Activated naive CD8-positive, alpha-beta T cell treated with anti-CD3 and anti-CD28 coated beads for 36 hours (primary cell): ENCODE data around the gene RPS16. TPM values are rescaled to one million over a fixed set of nuclear protein-coding genes. Genes with fewer than 3 reads are reported as not detected.
"Not testable (repeated sequence)": the region's sequence is repeated elsewhere in the genome, so short reads cannot be mapped to it uniquely, and the experiment has no call there.

ENCODE experiments used
- DNase-seq: peaks from one replicate; pipeline ENCODE4 v3.0.0; 2021
- H3K27ac Mint-ChIP-seq: one replicate; pipeline ENCODE4 v1.8.0; 2022; ENCODE audit warnings: mild to moderate bottlenecking, moderate library complexity, mixed read lengths
- H3K27me3 Mint-ChIP-seq: one replicate; pipeline ENCODE4 v1.8.0; 2022; ENCODE audit warnings: mild to moderate bottlenecking, mixed read lengths
- H3K36me3 Mint-ChIP-seq: one replicate; pipeline ENCODE4 v1.8.0; 2021; ENCODE audit warnings: mild to moderate bottlenecking, mixed read lengths
- H3K4me1 Mint-ChIP-seq: one replicate; pipeline ENCODE4 v1.8.0; 2021; ENCODE audit warnings: mixed read lengths
- H3K4me3 Mint-ChIP-seq: one replicate; pipeline ENCODE4 v1.8.0; 2022; ENCODE audit warnings: mild to moderate bottlenecking, moderate library complexity, mixed read lengths
- H3K9me3 Mint-ChIP-seq: one replicate; pipeline ENCODE4 v1.8.0; 2022; ENCODE audit warnings: mixed read lengths
- total RNA-seq, 2 experiments: library from RNA; stranded (reverse); gene quantifications; one replicate each; pipeline ENCODE4 v1.2.3, GENCODE V29; 2021

RPS16 gene
- total RNA-seq, result 1,000 to 10,000 TPM; 3,164 to 3,181 TPM

GRCh38 chr19:39435499-39436349, at the start of gene RPS16:
Gene RPS16 (minus strand): TSS chr19:39435949. CDS start chr19:39435895, 54 bp downstream.
- H3K9me3 Mint-ChIP-seq, result no peaks in the 10 kb centered on the region
- peaks cover 9% of the 10 kb centered on the region for H3K27me3 Mint-ChIP-seq
- H3K4me1 Mint-ChIP-seq, result peaks cover 44% of the 10 kb centered on the region
- H3K4me3 Mint-ChIP-seq, result peak within 1 kb of the TSS; percentile 100
- peak within 1 kb of the TSS; percentile 100 for H3K27ac Mint-ChIP-seq
- H3K36me3 Mint-ChIP-seq, result peaks cover 36% of the 10 kb centered on the region
- peak; percentile 99 for DNase-seq

GRCh38 chr19:39483141-39483540, 47.4 kb upstream of the RPS16 start:
- Mint-ChIP-seq H3K27ac (peak overlapping the region; percentile 29), H3K36me3 (peaks cover 17% of the 10 kb centered on the region), H3K9me3 (no peaks in the 10 kb centered on the region), H3K4me1 (peaks cover 23% of the 10 kb centered on the region), H3K4me3 (peak overlapping the region; percentile 42), H3K27me3 (no peaks in the 10 kb centered on the region)
- no peak for DNase-seq

- H3K4me3 Mint-ChIP-seq, result peak overlapping the region; percentile 97
- H3K4me1 Mint-ChIP-seq, result peaks cover 23% of the 10 kb centered on the region
- H3K27ac Mint-ChIP-seq, result peak overlapping the region; percentile 92
- H3K27me3 Mint-ChIP-seq, result no peaks in the 10 kb centered on the region
- peaks cover 18% of the 10 kb centered on the region for H3K36me3 Mint-ChIP-seq
- H3K9me3 Mint-ChIP-seq, result no peaks in the 10 kb centered on the region
- DNase-seq, result no peak
Observed at GRCh38 chr19:39481676-39482075, 45.9 kb upstream of the RPS16 start.

- peak overlapping the region; percentile 97 for H3K4me3 Mint-ChIP-seq
- H3K27me3 Mint-ChIP-seq, result no peaks in the 10 kb centered on the region
- DNase-seq, result no peak
- peak overlapping the region; percentile 92 for H3K27ac Mint-ChIP-seq
- H3K4me1 Mint-ChIP-seq, result peaks cover 23% of the 10 kb centered on the region
- no peaks in the 10 kb centered on the region for H3K9me3 Mint-ChIP-seq
- peaks cover 20% of the 10 kb centered on the region for H3K36me3 Mint-ChIP-seq
Observed at GRCh38 chr19:39481229-39481545, 45.4 kb upstream of the RPS16 start.

GRCh38 chr19:39480337-39481228, 44.8 kb upstream of the RPS16 start, which contains the start of gene TIMM50:
Gene TIMM50 (plus strand): TSS chr19:39480838. CDS start chr19:39480854, 16 bp downstream.
- no peaks in the 10 kb centered on the region for H3K27me3 Mint-ChIP-seq
- DNase-seq, result peak; percentile 99
- H3K27ac Mint-ChIP-seq, result peak within 1 kb of the TSS; percentile 92
- H3K4me3 Mint-ChIP-seq, result peak within 1 kb of the TSS; percentile 97
- H3K9me3 Mint-ChIP-seq, result no peaks in the 10 kb centered on the region
- H3K4me1 Mint-ChIP-seq, result peaks cover 23% of the 10 kb centered on the region
- H3K36me3 Mint-ChIP-seq, result peaks cover 22% of the 10 kb centered on the region

- Mint-ChIP-seq H3K9me3 (no peaks in the 10 kb centered on the region), H3K27ac (peak overlapping the region; percentile 92), H3K4me3 (peak overlapping the region; percentile 97), H3K36me3 (peaks cover 26% of the 10 kb centered on the region), H3K4me1 (peaks cover 23% of the 10 kb centered on the region), H3K27me3 (no peaks in the 10 kb centered on the region)
- DNase-seq, result no peak
Observed at GRCh38 chr19:39479916-39480315, 44.2 kb upstream of the RPS16 start.

- H3K27me3 Mint-ChIP-seq, H3K27ac Mint-ChIP-seq, H3K4me3 Mint-ChIP-seq, DNase-seq, H3K9me3 Mint-ChIP-seq: not testable (repeated sequence)
- peaks cover 23% of the 10 kb centered on the region for H3K4me1 Mint-ChIP-seq
- H3K36me3 Mint-ChIP-seq, result peaks cover 32% of the 10 kb centered on the region
Observed at GRCh38 chr19:39479319-39479801, 43.6 kb upstream of the RPS16 start.

- DNase-seq, result no peak
- Mint-ChIP-seq H3K9me3 (no peaks in the 10 kb centered on the region), H3K4me1 (peaks cover 23% of the 10 kb centered on the region), H3K27ac (peak overlapping the region; percentile 43), H3K4me3 (no peak overlapping the region), H3K36me3 (peaks cover 33% of the 10 kb centered on the region), H3K27me3 (no peaks in the 10 kb centered on the region)
Observed at GRCh38 chr19:39475748-39476147, 40.0 kb upstream of the RPS16 start.

- Mint-ChIP-seq H3K27me3 (no peaks in the 10 kb centered on the region), H3K9me3 (no peaks in the 10 kb centered on the region), H3K4me1 (peaks cover 20% of the 10 kb centered on the region), H3K27ac (no peak overlapping the region), H3K4me3 (no peak overlapping the region), H3K36me3 (peaks cover 39% of the 10 kb centered on the region)
- peak; percentile 62 for DNase-seq
Observed at GRCh38 chr19:39474139-39474620, 38.4 kb upstream of the RPS16 start.

GRCh38 chr19:39473443-39473960, 37.8 kb upstream of the RPS16 start:
- Mint-ChIP-seq H3K36me3 (peaks cover 39% of the 10 kb centered on the region), H3K4me3 (no peak overlapping the region), H3K27ac (no peak overlapping the region), H3K9me3 (no peaks in the 10 kb centered on the region), H3K4me1 (peaks cover 20% of the 10 kb centered on the region), H3K27me3 (no peaks in the 10 kb centered on the region)
- no peak for DNase-seq

- Mint-ChIP-seq H3K9me3 (no peaks in the 10 kb centered on the region), H3K27ac (no peak overlapping the region), H3K27me3 (no peaks in the 10 kb centered on the region), H3K4me3 (no peak overlapping the region), H3K36me3 (peaks cover 39% of the 10 kb centered on the region), H3K4me1 (peaks cover 20% of the 10 kb centered on the region)
- no peak for DNase-seq
Observed at GRCh38 chr19:39472746-39473442, 37.1 kb upstream of the RPS16 start.

GRCh38 chr19:39471756-39472536, 36.2 kb upstream of the RPS16 start:
- Mint-ChIP-seq H3K36me3 (peaks cover 37% of the 10 kb centered on the region), H3K9me3 (no peaks in the 10 kb centered on the region), H3K27ac (peak overlapping the region; percentile 72), H3K4me3 (no peak overlapping the region), H3K4me1 (peaks cover 20% of the 10 kb centered on the region), H3K27me3 (no peaks in the 10 kb centered on the region)
- DNase-seq, result peak; percentile 28

GRCh38 chr19:39470724-39471339, 35.1 kb upstream of the RPS16 start:
- peak overlapping the region; percentile 72 for H3K27ac Mint-ChIP-seq
- H3K4me1 Mint-ChIP-seq, result peaks cover 20% of the 10 kb centered on the region
- H3K9me3 Mint-ChIP-seq, result no peaks in the 10 kb centered on the region
- H3K27me3 Mint-ChIP-seq, result no peaks in the 10 kb centered on the region
- peaks cover 33% of the 10 kb centered on the region for H3K36me3 Mint-ChIP-seq
- H3K4me3 Mint-ChIP-seq, result no peak overlapping the region
- DNase-seq, result no peak
